HG02884 (cell line): ENCODE measurements around the gene WDR64.
"Not testable (repeated sequence)": the region's sequence is repeated elsewhere in the genome, so short reads cannot be mapped to it uniquely, and the experiment has no call there.

Source experiments
- ATAC-seq: cut with Tn5 transposase; IDR thresholded peaks from one replicate; pipeline ENCODE4 v1.9.1; 2021; ENCODE audit warnings: mild to moderate bottlenecking, moderate library complexity; ENCODE audit not compliant: unreplicated experiment

The WDR64 gene

DNA sequence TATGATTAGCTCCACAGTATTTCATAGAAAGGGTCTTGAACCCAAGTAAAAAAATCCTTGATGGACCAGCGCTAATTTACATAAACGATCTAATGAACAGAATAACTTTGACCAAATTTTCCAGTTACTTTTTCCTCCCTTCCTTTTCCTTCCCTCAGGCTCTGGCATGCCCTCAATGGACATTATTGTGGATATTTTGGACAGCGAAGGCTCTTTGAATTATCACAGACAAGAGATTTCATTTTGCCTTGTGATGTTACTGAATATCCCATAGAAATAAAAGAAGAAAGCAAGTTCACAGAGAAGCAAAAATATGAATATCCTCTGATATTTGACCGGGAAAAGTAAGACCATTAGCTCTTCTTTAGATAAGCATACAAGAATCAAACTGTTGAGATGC is 135.6 kb downstream of the WDR64 start:
- no peak for ATAC-seq

DNA sequence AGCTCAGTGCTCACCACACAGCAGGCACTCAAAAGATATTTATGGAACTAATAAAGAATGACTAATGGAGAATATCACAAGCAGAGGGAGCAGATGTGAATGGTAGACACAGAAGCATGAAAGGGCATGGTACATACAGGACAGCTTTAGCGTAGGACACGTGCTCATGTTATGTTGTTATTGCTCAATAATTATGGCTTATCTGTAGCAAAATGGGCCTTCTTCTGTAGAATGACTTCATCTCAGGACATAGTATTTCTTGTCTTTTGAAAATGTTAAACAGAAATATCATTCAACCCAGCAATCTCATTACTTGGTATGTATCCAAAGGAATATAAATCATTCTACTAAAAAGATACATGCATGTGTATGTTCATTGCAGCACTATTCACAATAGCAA is 137.0 kb downstream of the WDR64 start:
- ATAC-seq, result no peak

DNA sequence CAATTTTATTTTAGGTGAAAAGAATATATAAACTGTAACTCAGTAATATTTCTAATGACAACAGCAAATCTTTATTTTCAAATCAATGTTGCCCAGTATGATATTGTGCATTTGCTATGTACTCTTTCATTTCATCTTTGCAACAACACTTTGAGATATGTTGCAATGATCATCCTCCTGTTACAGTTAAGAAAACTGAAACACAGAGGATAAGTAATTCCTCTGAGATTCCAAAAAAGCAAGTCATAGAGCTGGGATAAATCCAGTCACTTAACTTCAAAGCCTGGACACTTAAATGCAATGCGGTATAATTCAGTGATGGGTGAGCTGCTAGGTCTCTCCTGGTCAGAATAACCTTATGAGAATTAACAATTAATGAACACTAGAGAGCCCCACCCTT is 147.3 kb downstream of the WDR64 start:
- ATAC-seq, result no peak

DNA sequence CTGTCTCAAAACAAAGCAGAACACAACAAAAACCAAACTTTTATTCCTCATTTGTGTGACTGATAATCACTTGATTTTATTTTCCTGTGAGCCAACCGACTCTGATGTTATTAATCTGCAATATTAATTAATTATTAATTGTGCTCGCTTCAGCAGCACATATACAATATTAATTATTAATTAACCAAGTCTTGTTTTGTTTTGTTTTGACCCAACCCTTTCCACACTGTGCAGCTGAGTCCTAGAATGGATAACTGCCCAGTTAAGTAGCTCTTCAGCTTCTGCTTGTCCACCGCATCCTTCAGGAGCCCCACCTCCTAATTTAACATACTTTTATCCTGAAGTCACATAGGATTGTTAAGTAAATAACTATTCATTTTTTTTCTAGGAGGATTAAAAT is 148.6 kb downstream of the WDR64 start:
- no peak for ATAC-seq

DNA sequence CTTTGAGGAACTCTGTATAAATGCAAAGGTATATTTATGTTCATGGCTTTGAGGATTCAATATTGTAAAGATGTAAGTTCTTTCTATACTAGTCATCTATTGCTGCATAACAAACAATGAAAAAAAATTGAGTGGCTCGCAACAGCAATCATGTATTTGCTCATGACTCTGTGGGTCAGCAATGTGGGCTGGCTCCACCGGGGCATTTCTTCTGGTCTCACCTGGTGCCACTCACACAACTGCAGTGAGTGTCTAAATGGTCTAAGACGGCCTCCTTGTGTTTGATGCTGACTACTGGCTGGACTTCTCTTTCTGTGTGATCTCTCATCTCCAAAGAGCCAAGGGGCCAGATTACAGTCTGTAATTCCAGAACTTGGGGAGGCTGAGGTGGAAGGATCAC is 150.8 kb downstream of the WDR64 start:
- ATAC-seq, result no peak

DNA sequence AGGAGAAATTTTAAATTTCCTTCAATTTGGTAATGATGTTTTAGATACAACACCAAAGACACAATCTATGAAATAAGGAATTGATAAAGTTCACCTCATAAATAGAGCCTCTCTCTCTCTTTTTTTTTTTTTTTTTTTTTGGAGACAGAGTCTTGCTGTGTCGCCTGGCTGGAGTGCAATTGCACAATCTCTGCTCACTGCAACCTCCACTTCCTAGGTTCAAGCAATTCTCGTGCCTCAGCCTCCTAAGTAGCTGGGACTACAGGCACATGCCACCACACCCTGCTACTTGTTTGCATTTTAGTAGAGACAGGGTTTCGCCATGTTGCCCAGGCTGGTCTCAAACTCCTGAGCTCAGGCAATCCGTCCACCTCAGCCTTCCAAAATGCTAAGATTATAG is 152.6 kb downstream of the WDR64 start:
- ATAC-seq, result not testable (repeated sequence)

DNA sequence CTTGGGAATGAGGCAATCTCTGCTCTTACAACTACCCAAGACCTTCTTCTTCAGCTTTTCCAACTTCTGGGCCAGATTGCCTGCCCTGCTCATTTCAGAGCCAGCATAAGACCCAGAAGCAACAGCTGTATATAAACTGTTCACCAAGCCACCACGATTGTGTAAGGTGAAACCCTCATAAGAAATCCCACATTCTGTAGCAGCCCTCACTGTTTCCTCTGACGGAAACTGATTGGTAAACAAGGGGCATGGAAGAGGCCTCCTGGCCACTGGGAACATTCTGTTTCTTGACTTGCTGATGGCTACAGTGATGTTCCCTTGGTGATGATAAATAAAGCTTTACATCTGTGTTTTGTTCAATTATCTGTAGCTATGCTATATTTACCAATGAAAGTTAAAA is 156.2 kb downstream of the WDR64 start:
- no peak for ATAC-seq

DNA sequence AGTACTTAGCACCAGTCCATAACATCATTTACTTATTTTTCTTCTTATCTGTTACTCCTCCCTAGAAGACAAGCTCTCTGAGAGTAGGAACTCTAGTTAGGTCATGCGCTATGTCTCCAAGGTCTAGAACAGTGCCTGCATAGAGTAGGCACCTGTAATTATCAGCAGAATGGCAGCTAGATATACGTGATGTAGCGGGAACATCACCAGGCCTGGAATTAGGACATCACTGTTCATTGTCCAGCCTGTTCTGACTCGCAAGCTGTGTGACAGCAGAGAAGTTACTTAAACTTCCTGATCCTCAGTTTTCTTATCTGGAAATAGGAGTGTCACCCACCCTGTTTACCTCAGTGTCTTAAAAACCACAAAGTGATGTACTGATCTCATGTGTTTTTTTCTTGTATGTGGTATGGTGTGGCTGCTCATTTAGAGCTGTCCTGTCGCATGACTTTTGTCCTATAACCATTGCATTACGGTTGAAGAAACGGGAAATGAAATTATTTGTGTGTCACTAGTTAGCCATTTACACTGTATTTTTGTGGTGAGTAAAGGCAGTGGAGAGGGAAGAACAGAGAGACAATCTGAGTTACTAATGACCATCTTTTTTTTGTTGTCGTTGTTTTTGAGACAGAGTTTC is 158.8 kb downstream of the WDR64 start:
- no peak for ATAC-seq

DNA sequence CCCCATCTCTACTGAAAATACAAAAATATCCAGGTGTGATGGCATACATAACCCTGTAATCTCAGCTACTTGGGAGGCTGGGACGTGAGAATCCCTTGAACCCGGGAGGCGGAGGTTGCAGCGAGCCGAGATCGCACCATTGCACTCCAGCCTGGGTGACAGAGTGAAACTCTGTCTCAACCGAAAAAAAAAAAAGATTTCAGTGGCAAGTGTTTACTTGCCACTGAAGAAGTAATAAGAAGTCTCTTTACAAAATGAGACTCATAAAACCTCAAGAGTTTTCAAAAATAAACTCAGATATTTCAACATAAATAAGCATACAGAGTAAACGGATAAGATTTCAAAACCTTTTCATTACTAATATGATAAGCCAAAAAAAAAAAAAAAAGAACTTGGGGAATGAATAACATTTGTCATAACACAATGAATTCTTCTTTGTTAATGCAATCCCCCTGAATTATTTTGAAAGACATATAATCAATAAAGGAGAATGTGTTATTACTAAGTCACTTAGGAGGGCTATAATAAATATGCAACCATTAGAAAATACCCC is 161.8 kb downstream of the WDR64 start:
- ATAC-seq, result no peak

DNA sequence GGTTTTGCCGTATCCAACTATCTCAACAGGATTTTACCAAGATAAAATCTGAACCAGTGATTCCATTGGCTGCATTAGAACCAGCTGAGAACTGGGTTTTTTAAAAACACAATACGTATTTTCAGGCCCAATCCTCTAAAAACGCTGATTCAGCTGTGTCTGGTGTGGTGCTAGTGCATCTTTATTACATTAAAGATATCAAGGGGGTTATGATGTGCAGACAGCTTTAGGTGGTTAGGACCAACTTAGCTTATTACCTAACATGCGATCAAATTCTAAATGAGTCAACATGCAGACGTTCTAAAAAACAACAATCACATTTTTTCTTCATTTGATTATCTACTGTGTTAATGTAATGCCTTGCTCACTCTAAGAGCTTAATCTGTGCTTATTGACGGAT is 163.9 kb downstream of the WDR64 start:
- ATAC-seq, result no peak

DNA sequence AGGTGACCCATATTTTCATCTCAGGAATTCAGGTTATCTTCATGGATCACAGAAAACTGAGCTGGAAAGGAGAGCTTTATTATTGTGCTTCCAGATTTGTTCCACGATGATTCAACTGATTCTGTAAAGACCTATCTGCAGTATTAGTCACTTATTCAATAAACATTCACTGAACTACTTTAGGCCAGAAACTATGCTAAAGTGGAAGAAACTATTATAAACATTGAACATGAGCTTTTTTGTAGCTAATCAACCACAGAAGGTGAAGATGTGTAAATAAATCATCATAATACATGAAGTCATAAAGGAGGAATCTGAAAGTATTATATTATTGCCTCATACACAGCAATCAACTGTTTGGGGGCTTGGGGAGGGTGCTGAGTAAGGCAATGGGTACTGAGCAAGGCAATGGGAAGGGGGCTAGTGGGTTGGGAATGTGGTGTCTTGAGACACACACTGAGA is 165.3 kb downstream of the WDR64 start:
- no peak for ATAC-seq

DNA sequence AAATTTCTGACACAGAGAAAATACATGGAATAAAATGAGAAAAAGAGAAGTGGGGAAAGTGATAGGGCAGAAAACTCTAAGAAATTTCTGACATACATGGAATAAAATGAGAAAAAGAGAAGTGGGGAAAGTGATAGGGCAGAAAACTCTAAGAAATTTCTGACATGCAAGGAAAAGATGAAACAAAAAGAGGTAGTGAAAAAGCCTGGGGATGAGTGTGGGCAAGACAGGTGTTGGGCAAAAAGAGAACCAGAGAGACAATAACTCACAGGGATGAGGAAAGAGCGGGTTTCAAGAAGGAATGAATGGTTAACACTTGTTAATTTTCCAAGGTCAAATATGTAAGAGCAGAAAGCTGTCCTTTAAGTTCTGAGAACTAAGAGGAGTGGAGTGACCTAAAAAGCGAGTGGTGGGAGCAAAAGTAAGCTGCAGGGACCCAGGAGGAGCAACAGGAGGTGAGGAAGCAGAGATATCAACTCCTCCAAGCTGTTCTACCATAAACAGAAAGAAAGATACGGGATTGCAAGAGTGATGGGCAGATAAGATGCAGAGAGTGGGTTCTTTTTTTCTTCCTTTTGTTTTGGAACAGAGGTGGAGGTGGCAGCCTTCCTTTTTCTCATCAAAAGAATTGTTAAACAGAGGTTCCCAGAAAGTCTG is 166.0 kb downstream of the WDR64 start:
- ATAC-seq, result peak; percentile 49

DNA sequence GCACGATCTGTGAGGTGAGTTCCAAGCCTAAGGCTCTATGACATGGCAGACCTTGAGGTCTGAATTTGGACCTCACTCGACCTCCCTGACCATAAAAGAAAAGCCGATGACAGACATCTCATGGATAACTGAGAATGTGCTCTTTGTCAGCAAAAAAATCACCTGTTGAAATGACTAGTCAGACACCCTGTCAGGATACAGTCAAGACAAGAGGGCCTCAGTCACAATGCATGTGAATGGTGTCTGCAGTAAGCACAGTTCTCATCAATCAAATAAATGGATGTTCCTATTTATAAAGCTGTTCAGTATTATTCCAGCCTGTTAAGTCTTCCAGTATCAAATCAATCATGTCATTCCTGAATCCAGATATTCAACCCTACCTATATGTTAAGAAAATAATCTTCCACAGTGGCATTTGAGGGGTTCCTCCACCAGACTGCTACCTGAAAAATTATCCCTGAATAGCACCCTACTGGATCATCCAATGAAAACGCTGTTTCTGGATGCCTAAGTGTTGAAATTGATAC is 167.3 kb downstream of the WDR64 start:
- ATAC-seq, result no peak

DNA sequence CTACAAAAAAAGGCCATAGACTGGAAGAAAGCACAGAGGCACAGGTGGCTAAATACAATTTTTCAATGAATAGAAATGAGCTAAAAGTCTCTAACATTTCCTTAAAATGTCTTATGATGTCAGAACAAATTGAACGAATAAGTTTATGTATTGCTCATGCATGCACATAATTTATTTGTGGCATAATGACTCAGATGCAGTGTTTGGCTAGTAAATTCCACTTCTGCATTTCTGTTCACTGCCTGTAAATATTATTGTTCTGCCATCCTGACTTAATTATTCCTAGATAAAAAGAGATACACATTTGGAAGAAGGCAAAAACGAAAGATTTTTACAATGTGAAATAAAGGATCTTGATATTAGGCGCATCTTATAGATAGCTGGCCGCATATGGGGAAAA is 169.3 kb downstream of the WDR64 start:
- no peak for ATAC-seq

DNA sequence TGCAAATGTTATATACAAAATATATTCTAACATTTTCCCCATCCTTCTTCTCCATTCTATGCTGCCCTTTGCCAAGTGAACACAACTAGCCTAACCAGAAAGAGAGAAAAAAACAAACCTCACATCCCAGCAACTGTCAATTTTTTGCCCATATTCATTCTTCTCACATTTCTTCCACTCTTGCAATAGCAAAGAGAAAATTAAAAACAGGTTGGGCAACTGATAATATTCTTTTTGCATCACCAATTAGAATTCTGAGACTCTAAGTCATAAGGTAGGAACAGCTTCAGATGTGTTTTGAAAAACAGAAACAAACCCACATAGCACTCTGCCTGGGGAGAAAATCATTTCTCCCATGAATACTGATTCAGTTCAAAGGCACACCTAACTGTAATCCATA is 170.8 kb downstream of the WDR64 start:
- no peak for ATAC-seq

DNA sequence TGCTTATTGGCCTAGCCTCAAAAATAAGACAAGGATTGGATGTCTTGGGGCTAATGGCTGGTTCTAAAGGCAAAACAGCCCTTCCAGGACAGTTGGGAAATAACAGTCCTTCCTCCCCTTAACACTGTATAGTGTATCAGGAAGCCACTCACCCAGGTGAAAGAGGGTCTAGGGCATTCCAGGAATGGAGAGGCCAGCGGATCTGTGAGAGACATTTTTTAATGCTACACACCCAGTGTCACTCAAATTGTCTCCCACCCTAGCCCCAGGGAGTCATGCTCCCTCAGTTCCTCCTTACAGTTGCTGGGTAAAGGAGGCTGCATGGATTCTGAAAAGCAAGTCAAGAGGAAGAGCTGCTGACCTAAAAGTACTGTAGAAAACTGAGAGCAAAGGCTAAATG is 171.8 kb downstream of the WDR64 start:
- ATAC-seq, result no peak

DNA sequence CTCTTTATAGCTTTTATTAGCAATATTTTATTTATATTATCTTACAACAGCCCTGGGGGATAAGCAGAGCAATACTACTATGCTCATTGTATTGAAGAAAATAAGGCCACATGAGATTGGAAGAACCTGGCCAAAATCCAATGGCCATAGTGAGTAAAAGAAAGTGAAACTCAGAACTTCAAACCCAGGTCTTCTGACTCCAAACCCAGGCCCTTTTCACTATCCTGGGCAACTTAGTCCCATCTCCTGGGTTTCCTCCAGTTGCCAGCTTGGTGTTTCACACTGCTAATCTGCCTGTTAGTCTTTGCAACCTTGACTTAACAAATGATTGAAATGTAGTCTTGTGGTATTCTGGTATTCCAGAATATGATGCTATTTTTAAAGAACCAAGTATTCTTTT is 173.5 kb downstream of the WDR64 start:
- ATAC-seq, result no peak

DNA sequence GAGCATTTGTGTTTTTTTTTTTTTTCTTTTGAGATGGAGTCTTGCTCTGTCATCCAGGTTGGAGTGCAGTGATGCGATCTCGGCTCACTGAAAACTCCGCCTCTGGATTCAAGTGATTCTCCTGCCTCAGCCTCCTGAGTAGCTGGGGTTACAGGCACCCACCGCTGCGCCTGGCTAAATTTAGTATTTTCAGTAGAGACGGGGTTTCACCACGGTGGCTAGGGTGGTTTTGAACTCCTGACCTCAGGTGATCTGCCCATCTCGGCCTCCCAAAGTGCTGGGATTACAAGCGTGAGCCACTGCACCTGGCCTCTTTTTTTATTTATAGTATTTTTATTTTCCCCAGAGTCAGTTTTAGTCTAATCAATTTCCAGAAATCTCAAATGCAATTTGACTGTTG is 174.5 kb downstream of the WDR64 start:
- ATAC-seq, result not testable (repeated sequence)

DNA sequence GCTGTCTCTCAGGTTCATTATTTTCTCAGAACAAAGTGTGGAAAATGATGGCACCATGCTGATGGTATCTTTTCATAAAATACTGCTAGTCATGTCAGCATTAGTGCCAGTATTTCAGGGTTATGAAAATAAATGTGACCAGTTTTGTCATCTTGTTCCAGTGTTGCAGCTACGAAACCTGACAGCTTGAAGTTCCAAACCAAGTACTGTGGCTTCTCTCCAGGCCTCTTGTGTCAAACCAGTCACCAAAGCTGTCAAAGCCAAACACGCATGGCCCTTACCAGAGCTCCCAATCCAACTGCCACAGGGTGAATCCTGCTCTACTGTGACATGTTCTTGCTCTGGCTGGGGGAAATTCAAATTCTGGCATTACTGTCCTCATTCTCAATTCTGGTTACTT is 175.2 kb downstream of the WDR64 start:
- no peak for ATAC-seq

DNA sequence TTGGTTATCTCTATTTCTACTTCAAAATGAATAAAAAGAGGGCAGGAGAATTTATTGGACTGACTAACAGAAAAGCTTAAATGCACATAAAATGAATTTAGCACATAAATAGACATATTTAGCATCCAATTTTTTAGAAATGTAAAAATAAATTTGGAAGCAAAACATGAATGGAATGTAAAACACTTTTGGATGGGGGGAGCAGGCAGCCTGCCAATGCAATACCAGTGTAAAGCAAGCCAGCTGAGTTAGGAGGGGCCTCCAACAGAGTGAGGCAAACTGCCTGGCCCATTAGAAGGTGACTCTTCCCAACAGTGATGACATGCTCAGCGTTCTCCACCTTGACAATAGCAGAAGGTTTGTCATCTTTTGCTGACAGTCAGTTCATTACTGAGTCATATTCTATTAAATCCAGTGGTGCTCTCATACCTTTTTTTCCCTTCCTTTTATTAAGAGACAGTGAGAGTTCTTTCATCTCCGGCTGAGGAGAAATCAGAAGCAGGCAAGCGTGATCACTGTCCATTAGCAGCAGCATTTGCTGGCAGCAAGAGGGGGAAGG is 176.5 kb downstream of the WDR64 start:
- no peak for ATAC-seq

DNA sequence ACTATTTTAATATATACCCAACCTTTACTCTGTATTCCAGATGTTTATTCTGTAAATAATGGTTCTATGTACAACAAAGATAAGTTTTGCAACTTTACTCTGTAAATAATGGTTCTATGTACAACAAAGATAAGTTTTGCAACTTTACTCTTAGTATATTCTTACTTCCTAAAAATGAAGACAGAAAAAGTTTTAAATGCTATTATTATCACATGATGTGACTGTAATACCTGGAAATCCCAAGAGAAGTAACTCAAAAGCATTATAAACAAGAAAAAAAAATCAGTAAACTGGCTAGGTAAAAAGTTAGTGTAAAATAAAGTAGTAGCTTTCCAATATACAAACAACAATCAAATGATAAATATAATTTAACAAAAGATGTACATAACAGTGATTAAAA is 177.4 kb downstream of the WDR64 start:
- no peak for ATAC-seq

DNA sequence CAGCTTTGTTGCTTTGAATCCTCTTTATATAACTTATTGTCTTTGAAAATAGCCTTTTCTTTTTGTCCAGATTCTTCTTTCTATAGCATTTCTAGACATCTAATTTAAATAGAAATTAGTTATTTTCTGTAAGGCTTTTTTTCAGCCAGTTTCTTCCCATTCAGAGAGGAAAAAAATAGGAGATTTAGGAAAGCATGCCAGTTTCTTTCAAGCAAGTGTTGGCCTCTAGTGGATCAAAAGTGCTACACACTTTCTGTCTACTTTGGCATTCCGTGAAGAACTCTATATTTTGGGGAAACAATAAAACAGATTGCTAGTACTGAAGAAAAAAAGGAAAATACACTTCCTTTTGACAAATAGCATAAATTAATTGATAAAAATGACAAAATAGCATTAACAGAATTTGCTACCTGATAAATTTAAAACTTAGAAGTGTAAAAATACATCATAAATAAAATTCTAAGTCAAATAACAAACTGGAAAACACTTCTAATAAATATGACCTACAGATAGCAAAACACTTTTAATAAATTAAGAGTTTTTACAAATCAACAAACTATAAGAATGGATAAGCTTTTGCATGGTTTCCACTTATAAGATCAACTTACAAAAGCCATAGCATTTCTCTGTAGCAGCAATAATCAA is 182.8 kb downstream of the WDR64 start:
- ATAC-seq, result no peak
